ENCODE measurements around the gene TEAD1.

- TF ChIP-seq, protein P1, sequence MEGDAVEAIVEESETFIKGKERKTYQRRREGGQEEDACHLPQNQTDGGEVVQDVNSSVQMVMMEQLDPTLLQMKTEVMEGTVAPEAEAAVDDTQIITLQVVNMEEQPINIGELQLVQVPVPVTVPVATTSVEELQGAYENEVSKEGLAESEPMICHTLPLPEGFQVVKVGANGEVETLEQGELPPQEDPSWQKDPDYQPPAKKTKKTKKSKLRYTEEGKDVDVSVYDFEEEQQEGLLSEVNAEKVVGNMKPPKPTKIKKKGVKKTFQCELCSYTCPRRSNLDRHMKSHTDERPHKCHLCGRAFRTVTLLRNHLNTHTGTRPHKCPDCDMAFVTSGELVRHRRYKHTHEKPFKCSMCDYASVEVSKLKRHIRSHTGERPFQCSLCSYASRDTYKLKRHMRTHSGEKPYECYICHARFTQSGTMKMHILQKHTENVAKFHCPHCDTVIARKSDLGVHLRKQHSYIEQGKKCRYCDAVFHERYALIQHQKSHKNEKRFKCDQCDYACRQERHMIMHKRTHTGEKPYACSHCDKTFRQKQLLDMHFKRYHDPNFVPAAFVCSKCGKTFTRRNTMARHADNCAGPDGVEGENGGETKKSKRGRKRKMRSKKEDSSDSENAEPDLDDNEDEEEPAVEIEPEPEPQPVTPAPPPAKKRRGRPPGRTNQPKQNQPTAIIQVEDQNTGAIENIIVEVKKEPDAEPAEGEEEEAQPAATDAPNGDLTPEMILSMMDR (IDR thresholded peaks at IDR 0.05), result no peak
- TF ChIP-seq POLR2A (IDR thresholded peaks at IDR 0.05), result no peak
Observed at GRCh38 chr11:12667646-12668045, 6.6 kb upstream of the TEAD1 start.
